Activated T-helper 2 cell treated with anti-CD3 and anti-CD28 coated beads, Interferon-gamma antibody, Interleukin-2, Interleukin-4, amounts not matched to agents 10 μg/mL and 5 μg/mL and 100 μg/mL, durations not matched to agents 14 hours and 24 hours and 36 hours (primary cell): Measurements from ENCODE around the gene PDE10A. TPM values are rescaled to one million over a fixed set of nuclear protein-coding genes. Genes with fewer than 3 reads are reported as not detected.

Experiments used
- DNase-seq: peaks from one replicate; pipeline ENCODE4 v3.0.0; 2021; ENCODE audit warnings: low spot score
- H3K27ac Mint-ChIP-seq: one replicate; pipeline ENCODE4 v1.8.0; 2021; ENCODE audit warnings: mixed read lengths
- H3K27me3 Mint-ChIP-seq: one replicate; pipeline ENCODE4 v1.8.0; 2021; ENCODE audit warnings: low read depth, mixed read lengths
- H3K36me3 Mint-ChIP-seq: one replicate; pipeline ENCODE4 v1.8.0; 2021; ENCODE audit warnings: low read depth, mixed read lengths
- H3K4me1 Mint-ChIP-seq: one replicate; pipeline ENCODE4 v1.8.0; 2021; ENCODE audit warnings: low read depth, mixed read lengths
- H3K4me3 Mint-ChIP-seq: one replicate; pipeline ENCODE4 v1.8.0; 2021; ENCODE audit warnings: low read depth, mild to moderate bottlenecking, moderate library complexity, mixed read lengths
- H3K9me3 Mint-ChIP-seq: one replicate; pipeline ENCODE4 v1.8.0; 2021; ENCODE audit warnings: mixed read lengths
- intact Hi-C: fragments of 100-400 bp; cut with micrococcal nuclease; formaldehyde crosslinking; loops from one replicate; pipeline ENCODE4 v1.15.1; 2023
- total RNA-seq: library from RNA; stranded (reverse); gene quantifications from 2 replicates; pipeline ENCODE4 v1.2.3, GENCODE V29; 2022

The PDE10A gene
- total RNA-seq, 1 donor from 2014 or later: not detected

DNA sequence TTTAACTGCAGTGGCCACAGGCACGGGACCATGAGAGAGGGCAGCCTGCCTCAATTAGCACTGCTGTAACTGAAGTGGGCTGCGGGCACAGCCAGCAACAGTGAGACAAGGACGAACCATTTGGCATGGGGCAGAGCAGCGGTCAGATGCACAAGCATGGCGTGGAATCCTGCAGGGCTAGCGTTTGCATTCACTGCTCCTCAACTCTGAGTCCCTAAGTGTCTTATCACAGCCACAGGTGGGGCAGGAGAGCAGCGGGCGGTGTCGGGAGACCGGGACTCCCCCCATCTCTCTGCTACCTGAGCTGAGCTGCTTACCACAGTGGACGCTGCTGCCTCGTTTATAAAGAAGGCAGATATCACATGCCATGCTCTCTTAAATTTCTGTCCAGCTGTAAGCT is 31.3 kb upstream of the PDE10A start:
- DNase-seq: no peak
- H3K27me3 Mint-ChIP-seq: no peaks in the 10 kb centered on the region
- no peak overlapping the region for H3K4me3 Mint-ChIP-seq
- H3K27ac Mint-ChIP-seq: no peak overlapping the region
- H3K36me3 Mint-ChIP-seq: no peaks in the 10 kb centered on the region
- intact Hi-C loops: no loop called here
- no peaks in the 10 kb centered on the region for H3K4me1 Mint-ChIP-seq
- H3K9me3 Mint-ChIP-seq: no peaks in the 10 kb centered on the region

DNA sequence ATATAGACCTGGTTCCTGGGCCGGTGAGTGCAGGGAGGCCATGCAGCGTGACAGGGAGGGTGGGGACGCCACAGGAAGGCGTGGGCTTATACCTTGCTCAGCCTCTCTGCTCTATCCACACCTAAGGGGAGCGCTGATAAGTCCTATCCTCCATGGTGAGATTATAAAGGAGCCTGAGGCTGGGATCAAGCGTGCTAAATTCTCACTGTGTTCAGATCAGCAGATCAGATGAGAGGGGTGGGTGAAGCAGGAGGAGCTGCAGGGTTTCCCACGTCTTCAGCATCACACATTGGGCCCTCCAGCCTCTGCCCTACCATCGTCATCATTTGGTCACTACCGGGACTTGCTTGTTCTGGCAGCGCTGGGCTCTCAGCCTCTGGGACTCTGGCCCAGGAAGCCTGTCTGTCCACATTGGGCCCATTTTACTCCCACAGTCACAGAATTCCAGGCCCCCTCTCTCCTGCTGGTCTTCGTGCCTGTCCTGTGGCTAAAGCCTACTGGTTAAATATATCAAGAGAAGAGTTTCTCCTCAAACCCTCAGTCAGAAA is 29.1 kb upstream of the PDE10A start:
- Mint-ChIP-seq H3K9me3 (no peaks in the 10 kb centered on the region), H3K36me3 (no peaks in the 10 kb centered on the region), H3K4me1 (no peaks in the 10 kb centered on the region), H3K27ac (no peak overlapping the region), H3K4me3 (no peak overlapping the region), H3K27me3 (no peaks in the 10 kb centered on the region)
- no peak for DNase-seq
- intact Hi-C loops: no loop called here

DNA sequence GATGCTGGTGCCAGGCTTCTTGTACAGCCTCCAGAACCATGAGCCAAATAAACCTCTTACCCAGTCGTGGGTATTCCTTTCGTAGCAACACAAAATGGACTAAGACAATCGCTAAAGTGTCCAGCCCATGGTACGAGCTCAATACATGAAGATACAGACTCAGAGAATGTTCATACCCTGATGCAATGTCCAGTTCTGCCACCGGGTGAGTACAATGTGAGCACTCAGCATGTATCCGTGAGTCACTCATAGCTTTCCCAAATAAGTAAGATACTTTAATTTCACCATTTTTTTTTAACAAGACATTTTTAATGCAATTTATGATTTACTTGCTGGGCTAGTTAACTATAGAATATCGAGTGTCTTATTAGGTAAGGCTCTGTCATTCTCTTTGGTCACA is 26.7 kb upstream of the PDE10A start:
- H3K9me3 Mint-ChIP-seq: no peaks in the 10 kb centered on the region
- no peak overlapping the region for H3K27ac Mint-ChIP-seq
- DNase-seq: no peak
- H3K4me1 Mint-ChIP-seq: no peaks in the 10 kb centered on the region
- no peak overlapping the region for H3K4me3 Mint-ChIP-seq
- no peaks in the 10 kb centered on the region for H3K27me3 Mint-ChIP-seq
- no peaks in the 10 kb centered on the region for H3K36me3 Mint-ChIP-seq
- intact Hi-C loops: no loop called here

GRCh38 chr6:165686596-165687365 is 23.7 kb upstream of the PDE10A start:
- Mint-ChIP-seq H3K4me3 (no peak overlapping the region), H3K36me3 (no peaks in the 10 kb centered on the region), H3K27ac (no peak overlapping the region), H3K27me3 (no peaks in the 10 kb centered on the region), H3K4me1 (no peaks in the 10 kb centered on the region), H3K9me3 (no peaks in the 10 kb centered on the region)
- intact Hi-C loops: no loop called here
- no peak for DNase-seq

GRCh38 chr6:165685302-165685701 is 22.3 kb upstream of the PDE10A start:
- Mint-ChIP-seq H3K27ac (no peak overlapping the region), H3K9me3 (no peaks in the 10 kb centered on the region), H3K4me3 (no peak overlapping the region), H3K27me3 (no peaks in the 10 kb centered on the region), H3K36me3 (no peaks in the 10 kb centered on the region), H3K4me1 (no peaks in the 10 kb centered on the region)
- no peak for DNase-seq
- intact Hi-C loops: no loop called here

DNA sequence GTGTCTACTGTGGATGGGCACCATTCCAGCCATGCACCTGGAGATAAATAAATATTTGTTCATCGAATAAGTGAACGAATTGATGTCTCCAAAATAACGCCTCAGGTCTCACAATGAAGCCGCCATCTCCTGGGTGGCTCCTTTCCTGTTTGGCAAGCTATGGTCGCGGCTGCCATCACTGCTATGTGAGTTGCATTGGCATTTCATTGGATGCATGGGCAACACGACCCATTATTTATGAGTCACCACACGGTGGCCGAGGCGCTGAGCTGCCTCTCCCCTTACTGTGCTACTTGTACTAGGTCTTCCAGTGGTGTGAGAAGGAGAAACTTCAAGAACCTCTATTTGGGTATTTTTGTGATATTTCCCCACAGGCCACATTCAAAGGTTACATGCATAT is 21.3 kb upstream of the PDE10A start:
- H3K36me3 Mint-ChIP-seq: no peaks in the 10 kb centered on the region
- H3K9me3 Mint-ChIP-seq: no peaks in the 10 kb centered on the region
- intact Hi-C loops: no loop called here
- no peak overlapping the region for H3K27ac Mint-ChIP-seq
- no peak for DNase-seq
- no peaks in the 10 kb centered on the region for H3K27me3 Mint-ChIP-seq
- H3K4me1 Mint-ChIP-seq: no peaks in the 10 kb centered on the region
- no peak overlapping the region for H3K4me3 Mint-ChIP-seq

DNA sequence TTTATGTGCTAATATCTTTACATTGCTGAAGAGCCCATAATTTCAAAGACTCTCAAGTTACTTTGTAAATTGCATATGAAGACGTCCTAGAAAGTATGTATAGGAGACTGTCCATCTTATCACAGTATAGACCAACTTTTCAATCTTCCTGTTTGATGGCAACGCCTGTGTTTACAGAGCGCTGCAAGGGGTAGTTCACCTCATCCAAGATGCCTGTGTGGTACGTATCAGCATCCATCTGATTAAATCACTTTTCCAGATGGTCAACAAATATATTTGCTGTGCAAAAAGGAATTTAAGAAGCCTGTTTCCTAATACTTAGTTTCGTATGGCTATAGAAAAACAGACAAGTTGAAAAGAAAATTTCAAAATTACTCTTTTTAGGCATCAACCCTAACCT is 17.9 kb upstream of the PDE10A start:
- Mint-ChIP-seq H3K36me3 (no peaks in the 10 kb centered on the region), H3K4me3 (no peak overlapping the region), H3K27ac (no peak overlapping the region), H3K27me3 (no peaks in the 10 kb centered on the region), H3K4me1 (no peaks in the 10 kb centered on the region), H3K9me3 (no peaks in the 10 kb centered on the region)
- DNase-seq: no peak
- intact Hi-C loops: no loop called here

- intact Hi-C loops: no loop called here
- no peak overlapping the region for H3K4me3 Mint-ChIP-seq
- no peaks in the 10 kb centered on the region for H3K27me3 Mint-ChIP-seq
- H3K9me3 Mint-ChIP-seq: no peaks in the 10 kb centered on the region
- no peak overlapping the region for H3K27ac Mint-ChIP-seq
- DNase-seq: no peak
- no peaks in the 10 kb centered on the region for H3K36me3 Mint-ChIP-seq
- H3K4me1 Mint-ChIP-seq: no peaks in the 10 kb centered on the region
Observed at GRCh38 chr6:165679326-165679725, 16.3 kb upstream of the PDE10A start.

GRCh38 chr6:165678904-165679303 is 15.9 kb upstream of the PDE10A start:
- no peak for DNase-seq
- Mint-ChIP-seq H3K9me3 (no peaks in the 10 kb centered on the region), H3K4me3 (no peak overlapping the region), H3K4me1 (no peaks in the 10 kb centered on the region), H3K36me3 (no peaks in the 10 kb centered on the region), H3K27ac (no peak overlapping the region), H3K27me3 (no peaks in the 10 kb centered on the region)
- intact Hi-C loops: no loop called here

DNA sequence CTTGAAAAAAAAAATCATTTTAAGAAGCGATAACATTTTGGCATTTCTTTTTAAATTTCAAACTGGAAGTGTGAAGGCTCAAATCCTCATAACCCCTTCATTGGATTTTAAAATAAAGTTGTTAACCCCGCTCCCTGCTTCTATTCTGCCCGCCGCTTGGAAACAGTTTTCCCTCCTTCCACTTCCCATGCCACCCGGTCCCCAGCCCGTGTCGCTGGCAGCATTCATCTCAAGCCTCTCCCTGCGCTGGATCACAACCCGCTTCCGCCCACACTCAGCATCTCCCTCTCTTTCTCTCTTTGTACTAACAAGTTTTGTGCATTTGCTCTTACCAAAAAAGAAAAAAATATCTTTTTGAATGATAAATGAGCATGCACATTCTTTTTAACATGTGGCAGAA is 15.4 kb upstream of the PDE10A start:
- no peak overlapping the region for H3K27ac Mint-ChIP-seq

DNA sequence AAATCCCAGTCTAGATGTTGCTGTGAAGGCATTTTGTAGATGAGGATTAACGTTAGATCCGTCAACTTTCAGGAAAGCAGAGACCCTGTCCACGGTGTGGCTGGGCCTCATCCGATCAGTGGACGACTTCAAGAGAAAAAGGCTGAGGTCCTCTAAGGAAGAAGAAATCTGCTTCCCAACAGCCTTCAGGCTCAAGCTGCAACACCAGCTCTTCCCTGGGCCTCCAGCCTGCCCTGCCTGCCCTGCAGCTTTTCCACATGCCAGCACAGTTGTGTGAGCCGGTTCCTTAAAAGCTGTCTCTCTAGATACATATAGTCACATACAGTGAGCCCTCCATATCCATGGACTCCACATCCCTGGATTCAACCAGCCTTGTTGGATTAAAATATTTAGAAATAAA is 14.1 kb upstream of the PDE10A start:
- Mint-ChIP-seq H3K36me3 (no peaks in the 10 kb centered on the region), H3K9me3 (no peaks in the 10 kb centered on the region), H3K4me3 (no peak overlapping the region), H3K4me1 (no peaks in the 10 kb centered on the region), H3K27ac (no peak overlapping the region), H3K27me3 (no peaks in the 10 kb centered on the region)
- intact Hi-C loops: no loop called here
- no peak for DNase-seq

More for the DNA sequence above, 15.4 kb upstream of the PDE10A start:
- no peak for DNase-seq
- Mint-ChIP-seq H3K36me3 (no peaks in the 10 kb centered on the region), H3K9me3 (no peaks in the 10 kb centered on the region), H3K27me3 (no peaks in the 10 kb centered on the region), H3K4me1 (no peaks in the 10 kb centered on the region), H3K4me3 (no peak overlapping the region)
- intact Hi-C loops: no loop called here

GRCh38 chr6:165676435-165677068 is 13.5 kb upstream of the PDE10A start:
- no peak for DNase-seq
- intact Hi-C loops: no loop called here
- H3K36me3 Mint-ChIP-seq: no peaks in the 10 kb centered on the region
- H3K27me3 Mint-ChIP-seq: no peaks in the 10 kb centered on the region
- H3K9me3 Mint-ChIP-seq: no peaks in the 10 kb centered on the region
- H3K4me1 Mint-ChIP-seq: no peaks in the 10 kb centered on the region
- no peak overlapping the region for H3K4me3 Mint-ChIP-seq
- no peak overlapping the region for H3K27ac Mint-ChIP-seq

DNA sequence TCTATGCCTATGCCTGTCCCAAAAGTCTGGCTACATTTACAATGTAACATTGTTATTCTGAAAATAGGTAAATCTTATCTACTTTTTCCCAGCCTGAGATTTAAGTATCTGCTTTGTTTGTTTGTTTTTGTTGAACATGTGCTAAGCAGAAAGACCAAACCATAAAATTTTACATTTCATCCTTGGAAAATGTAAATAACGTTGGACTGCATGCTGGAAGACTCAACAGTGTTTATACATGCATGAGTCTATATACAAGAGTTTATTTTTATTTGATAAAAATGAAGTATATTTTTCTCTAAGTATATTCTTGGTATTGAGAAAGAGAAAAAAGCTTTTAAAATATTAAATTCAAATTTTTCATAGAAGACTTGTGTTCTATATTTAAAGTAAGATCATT is 12.1 kb upstream of the PDE10A start:
- no peak overlapping the region for H3K27ac Mint-ChIP-seq
- no peak for DNase-seq
- H3K4me3 Mint-ChIP-seq: no peak overlapping the region
- no peaks in the 10 kb centered on the region for H3K27me3 Mint-ChIP-seq
- intact Hi-C loops: no loop called here
- H3K36me3 Mint-ChIP-seq: no peaks in the 10 kb centered on the region
- no peaks in the 10 kb centered on the region for H3K4me1 Mint-ChIP-seq
- no peaks in the 10 kb centered on the region for H3K9me3 Mint-ChIP-seq
